Lower lobe of right lung (tissue), 2 donors: ENCODE data around the gene LDLRAD4. TPM values are rescaled to one million over a fixed set of nuclear protein-coding genes. Genes with fewer than 3 reads are reported as not detected.
A peak's percentile ranks its signal among the peaks of the same experiment; 100 is the strongest.

ENCODE experiments used
- ATAC-seq, 2 donors: fragments of 200-7000 bp; cut with Tn5 transposase; one replicate each; pipeline ENCODE4 v1.9.1; 2020 to 2022; ENCODE audit warnings: mild to moderate bottlenecking in 2 of 2, moderate library complexity in 2 of 2
- DNase-seq: peaks from one replicate; pipeline ENCODE4 v3.0.0-alpha.2; 2020
- H3K27ac ChIP-seq: fragments of 200-600 bp; one replicate; pipeline ENCODE4 v1.8.0; 2022
- H3K27me3 ChIP-seq: fragments of 200-600 bp; one replicate; pipeline ENCODE4 v1.8.0; 2022; ENCODE audit warnings: low read depth
- H3K36me3 ChIP-seq: fragments of 200-600 bp; one replicate; pipeline ENCODE4 v1.8.0; 2022; ENCODE audit warnings: mild to moderate bottlenecking
- H3K4me1 ChIP-seq: fragments of 200-600 bp; one replicate; pipeline ENCODE4 v1.8.0; 2022
- H3K4me3 ChIP-seq: fragments of 200-600 bp; one replicate; pipeline ENCODE4 v1.8.0; 2022; ENCODE audit warnings: mild to moderate bottlenecking
- H3K9me3 ChIP-seq: fragments of 200-600 bp; one replicate; pipeline ENCODE4 v1.8.0; 2022
- CTCF ChIP-seq: fragments of 200-600 bp; IDR thresholded peaks from one replicate; pipeline ENCODE4 v1.8.0; 2022; ENCODE audit warnings: antibody characterized with exemption, mild to moderate bottlenecking
- intact Hi-C: fragments of 100-400 bp; cut with DNase I; formaldehyde crosslinking; loops from one replicate; pipeline ENCODE4 v1.11.0; 2022
- total RNA-seq: library from RNA; stranded (reverse); fragmentation: NEBNext Ultra II Directional; extraction: Animal tissue kit (Norgen Biotek cat#: 25700); gene quantifications from one replicate; pipeline ENCODE4 v1.2.1, GENCODE V29; 2021
- donor health status: DM: no; HTN: yes; CAD: no; lungs with severe emphysema.

Gene LDLRAD4
- total RNA-seq, 1 donor from 2014 or later = 24.6 TPM

DNA sequence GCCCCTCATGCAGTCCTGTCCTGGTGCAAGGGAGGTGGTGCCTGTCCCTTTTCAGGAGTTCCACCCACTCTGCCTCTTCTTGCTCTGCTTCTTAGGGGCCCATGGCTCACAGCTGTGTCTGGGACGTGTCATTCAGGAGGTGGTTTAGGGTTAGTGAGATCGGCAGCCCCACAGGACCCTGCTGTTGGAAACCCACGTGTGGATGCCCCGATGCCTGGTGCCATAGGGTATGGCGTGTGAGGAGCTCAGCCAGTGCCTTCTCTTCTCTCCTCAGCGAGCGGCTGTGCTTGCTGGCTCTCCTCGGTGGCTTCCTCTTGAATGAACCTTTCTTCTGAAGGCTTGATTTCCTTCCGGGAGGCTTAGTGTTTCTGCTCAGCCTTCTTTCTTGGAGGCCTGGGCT is 55.2 kb downstream of the LDLRAD4 start:
- intact Hi-C loops = no loop called here
- no peak for DNase-seq
- H3K27ac ChIP-seq = no peak overlapping the region
- TF ChIP-seq CTCF = no peak
- H3K4me3 ChIP-seq = no peak overlapping the region
- H3K27me3 ChIP-seq = no peaks in the 10 kb centered on the region
- H3K9me3 ChIP-seq = no peaks in the 10 kb centered on the region
- ATAC-seq = no peak
- peaks cover 12% of the 10 kb centered on the region for H3K4me1 ChIP-seq
- H3K36me3 ChIP-seq = no peaks in the 10 kb centered on the region

- ATAC-seq (no peak), DNase-seq (no peak)
- no peaks in the 10 kb centered on the region for H3K36me3 ChIP-seq
- no peaks in the 10 kb centered on the region for H3K4me1 ChIP-seq
- H3K4me3 ChIP-seq = no peak overlapping the region
- no peaks in the 10 kb centered on the region for H3K27me3 ChIP-seq
- no peaks in the 10 kb centered on the region for H3K9me3 ChIP-seq
- intact Hi-C loops = no loop called here
- no peak for TF ChIP-seq CTCF
- no peak overlapping the region for H3K27ac ChIP-seq
Measured at GRCh38 chr18:13275075-13275474, 56.5 kb downstream of the LDLRAD4 start.

- no peak for ATAC-seq
- Histone ChIP-seq H3K9me3 (no peaks in the 10 kb centered on the region), H3K27me3 (no peaks in the 10 kb centered on the region), H3K4me3 (no peak overlapping the region), H3K27ac (no peak overlapping the region), H3K36me3 (no peaks in the 10 kb centered on the region), H3K4me1 (no peaks in the 10 kb centered on the region)
- TF ChIP-seq CTCF = no peak
- DNase-seq = no peak
- intact Hi-C loops = no loop called here
Measured at GRCh38 chr18:13276530-13277520, 58.3 kb downstream of the LDLRAD4 start.

- TF ChIP-seq CTCF = no peak
- ATAC-seq = no peak
- DNase-seq = no peak
- Histone ChIP-seq H3K4me3 (no peak overlapping the region), H3K36me3 (no peaks in the 10 kb centered on the region), H3K27ac (no peak overlapping the region), H3K4me1 (no peaks in the 10 kb centered on the region), H3K9me3 (no peaks in the 10 kb centered on the region), H3K27me3 (no peaks in the 10 kb centered on the region)
- intact Hi-C loops = no loop called here
Measured at GRCh38 chr18:13278062-13278630, 59.6 kb downstream of the LDLRAD4 start.

DNA sequence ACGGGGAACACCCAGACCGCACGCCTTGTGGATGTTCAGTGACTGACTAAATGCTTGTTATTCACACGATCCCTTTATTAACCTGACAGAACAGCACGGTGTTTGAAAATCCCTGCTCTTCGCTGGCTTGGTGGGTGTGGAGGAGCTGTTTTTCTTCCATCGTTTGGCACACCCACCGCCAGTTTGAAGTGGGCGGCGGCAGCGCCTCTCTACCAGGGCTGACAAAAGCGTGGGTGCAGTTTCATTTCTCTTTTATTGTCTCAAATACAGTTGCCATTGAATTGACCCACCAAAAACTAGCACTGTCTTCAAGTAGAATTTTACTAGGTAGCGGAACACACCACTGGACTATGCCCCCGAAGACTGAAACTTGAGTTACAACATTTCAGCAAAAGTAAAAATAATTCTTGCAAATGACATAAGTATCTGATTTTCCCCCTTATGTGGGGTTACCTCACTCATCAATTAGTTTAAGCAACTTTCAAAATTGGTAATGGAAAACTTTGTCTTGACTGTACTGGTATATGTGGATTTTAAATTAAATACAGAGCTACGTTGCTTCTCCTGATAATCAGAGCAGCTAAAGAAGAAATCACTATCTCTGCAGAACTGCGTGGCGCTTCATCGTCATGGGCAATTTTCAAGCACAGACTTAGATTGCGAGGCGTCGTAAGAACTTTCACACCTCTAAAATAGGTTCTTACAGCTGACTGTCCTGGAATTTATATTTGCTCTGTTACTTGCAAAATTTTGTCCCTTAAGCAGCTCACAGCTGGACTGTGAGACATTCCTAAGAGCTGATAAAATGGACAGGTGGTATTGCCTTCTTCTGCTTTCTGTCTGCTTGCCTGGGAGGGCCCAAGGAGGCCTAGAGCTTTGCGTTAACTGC is 60.9 kb downstream of the LDLRAD4 start:
- Histone ChIP-seq H3K36me3 (no peaks in the 10 kb centered on the region), H3K4me3 (no peak overlapping the region), H3K27me3 (no peaks in the 10 kb centered on the region), H3K9me3 (no peaks in the 10 kb centered on the region), H3K4me1 (no peaks in the 10 kb centered on the region), H3K27ac (no peak overlapping the region)
- peak; percentile 29 to 62 for ATAC-seq
- no peak for TF ChIP-seq CTCF
- intact Hi-C loops = no loop called here
- DNase-seq = no peak
